Gastrocnemius medialis (tissue), 4 donors: Measurements from ENCODE around the gene BCAN. TPM values are rescaled to one million over a fixed set of nuclear protein-coding genes. Genes with fewer than 3 reads are reported as not detected.

ENCODE experiments used
- ATAC-seq, 2 donors: fragments of 150-250 bp; one replicate each; pipeline ENCODE4 v1.9.1; 2016
- DNase-seq, 2 donors: peaks; one replicate each; pipeline ENCODE4 v3.0.0-alpha.2; 2019
- H3K27ac ChIP-seq, 4 donors: fragments of 200-600 bp; sonication (generic); 1 replicate in 1 of 4; 2 replicates in 3 of 4; pipeline ENCODE4 v1.5.1; 2016 to 2018; ENCODE audit warnings: mild to moderate bottlenecking in 2 of 4, moderate library complexity in 1 of 4
- H3K27me3 ChIP-seq, 3 donors: fragments of 200-600 bp; sonication (generic) in 2 of 3; 1 replicate in 1 of 3; 2 replicates in 2 of 3; pipeline versions ENCODE4 v1.5.1 to v1.6.0; 2016 to 2019; ENCODE audit warnings: mild to moderate bottlenecking in 1 of 3, moderate library complexity in 1 of 3
- H3K36me3 ChIP-seq, 2 donors: fragments of 200-600 bp; sonication (generic) in 1 of 2; one replicate each; pipeline ENCODE4 v1.5.1; 2017 to 2018
- H3K4me1 ChIP-seq, 2 donors: fragments of 200-600 bp; sonication (generic) in 1 of 2; one replicate each; pipeline ENCODE4 v1.5.1; 2016 to 2017; ENCODE audit warnings: mild to moderate bottlenecking in 2 of 2
- H3K4me3 ChIP-seq, 4 donors: fragments of 200-600 bp; sonication (generic) in 3 of 4; 1 replicate in 1 of 4; 2 replicates in 3 of 4; pipeline ENCODE4 v1.5.1; 2016 to 2019; ENCODE audit warnings: mild to moderate bottlenecking in 2 of 4
- H3K9me3 ChIP-seq, 3 donors: fragments of 200-600 bp; sonication (generic) in 2 of 3; 1 replicate in 1 of 3; 2 replicates in 2 of 3; pipeline ENCODE4 v1.5.1; 2016 to 2019
- POLR2A ChIP-seq, 2 donors: fragments of 450-650 bp; IDR thresholded peaks; one replicate each; pipeline ENCODE4 v1.6.1; 2017; ENCODE audit warnings: antibody characterized with exemption in 2 of 2, mild to moderate bottlenecking in 2 of 2, moderate library complexity in 2 of 2
- in situ Hi-C, 4 donors: fragments of 200-750 bp; cut with MboI; loops; one replicate each; pipeline versions ENCODE4 v1.15.0 to v1.8.0; 2017; ENCODE audit warnings: low sequenced_read_pairs in 4 of 4
- intact Hi-C: fragments of 100-400 bp; cut with DNase I; formaldehyde crosslinking; loops from one replicate; pipeline ENCODE4 v1.15.1; 2023; ENCODE audit warnings: low total_unique reads
- total RNA-seq, 4 donors: library from RNA; depleted of rRNA; stranded (reverse); fragments of >200 nt; gene quantifications; one replicate each; pipeline versions ENCODE4 v1.1.0 to v1.2.3, GENCODE V29; 2016
- TF ChIP-seq, protein P1 (sequence below), 5 experiments: fragments of 450-650 bp in 3 of 5; fragments of 200-600 bp in 2 of 5; sonication (generic) in 2 of 5; IDR thresholded peaks in 4 of 5; conservative IDR thresholded peaks in 1 of 5; 1 replicate in 4 of 5; 2 replicates in 1 of 5; pipeline ENCODE4 v1.5.1; 2016 to 2019; ENCODE audit warnings: antibody characterized with exemption in 5 of 5, mild to moderate bottlenecking in 3 of 5, moderate library complexity in 3 of 5

The BCAN gene
- total RNA-seq, 4 donors from 2014 or later = 0.26 to 0.29 TPM; not detected in 2

DNA sequence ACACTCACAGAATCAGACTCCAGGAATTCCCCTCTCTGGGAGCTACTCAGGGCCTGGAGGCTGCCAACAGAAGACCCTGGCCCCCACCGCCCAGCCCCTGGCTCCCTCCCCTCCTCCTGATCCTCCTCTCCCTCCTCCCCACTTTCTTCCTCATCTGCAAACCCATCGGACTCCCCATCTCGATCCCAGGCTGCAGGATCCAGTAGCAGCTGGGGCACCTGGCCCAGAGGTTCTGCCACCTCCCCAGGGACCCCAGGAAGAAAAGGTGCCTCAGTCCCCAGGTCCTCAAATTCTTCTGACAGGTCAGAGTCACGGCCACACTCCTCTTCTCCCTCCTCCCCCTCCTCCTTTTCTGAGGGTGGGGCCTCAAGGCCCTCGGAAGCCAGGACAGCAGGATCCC is 27.9 kb downstream of the BCAN start:
- in situ Hi-C loops = no loop called here
- Histone ChIP-seq H3K27ac (peak overlapping the region; percentile 91 to 97 (median 94)), H3K36me3 (no peaks in the 10 kb centered on the region), H3K27me3 (no peaks in the 10 kb centered on the region), H3K4me3 (no peak overlapping the region), H3K4me1 (peaks cover 72 to 81% of the 10 kb centered on the region in 2 donors), H3K9me3 (no peaks in the 10 kb centered on the region)
- DNase-seq (no peak), ATAC-seq (no peak)
- intact Hi-C loops = loop anchor here (10.0 kb wide), 2 partner anchors 225 to 545 kb away; partner anchors contain the start of gene PEAR1
- no peak for TF ChIP-seq POLR2A (IDR thresholded peaks at IDR 0.05)
- TF ChIP-seq, protein P1, sequence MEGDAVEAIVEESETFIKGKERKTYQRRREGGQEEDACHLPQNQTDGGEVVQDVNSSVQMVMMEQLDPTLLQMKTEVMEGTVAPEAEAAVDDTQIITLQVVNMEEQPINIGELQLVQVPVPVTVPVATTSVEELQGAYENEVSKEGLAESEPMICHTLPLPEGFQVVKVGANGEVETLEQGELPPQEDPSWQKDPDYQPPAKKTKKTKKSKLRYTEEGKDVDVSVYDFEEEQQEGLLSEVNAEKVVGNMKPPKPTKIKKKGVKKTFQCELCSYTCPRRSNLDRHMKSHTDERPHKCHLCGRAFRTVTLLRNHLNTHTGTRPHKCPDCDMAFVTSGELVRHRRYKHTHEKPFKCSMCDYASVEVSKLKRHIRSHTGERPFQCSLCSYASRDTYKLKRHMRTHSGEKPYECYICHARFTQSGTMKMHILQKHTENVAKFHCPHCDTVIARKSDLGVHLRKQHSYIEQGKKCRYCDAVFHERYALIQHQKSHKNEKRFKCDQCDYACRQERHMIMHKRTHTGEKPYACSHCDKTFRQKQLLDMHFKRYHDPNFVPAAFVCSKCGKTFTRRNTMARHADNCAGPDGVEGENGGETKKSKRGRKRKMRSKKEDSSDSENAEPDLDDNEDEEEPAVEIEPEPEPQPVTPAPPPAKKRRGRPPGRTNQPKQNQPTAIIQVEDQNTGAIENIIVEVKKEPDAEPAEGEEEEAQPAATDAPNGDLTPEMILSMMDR (IDR thresholded peaks at IDR 0.05 in 4 of 5, conservative IDR thresholded peaks at IDR 0.05 in 1 of 5) = no peak

DNA sequence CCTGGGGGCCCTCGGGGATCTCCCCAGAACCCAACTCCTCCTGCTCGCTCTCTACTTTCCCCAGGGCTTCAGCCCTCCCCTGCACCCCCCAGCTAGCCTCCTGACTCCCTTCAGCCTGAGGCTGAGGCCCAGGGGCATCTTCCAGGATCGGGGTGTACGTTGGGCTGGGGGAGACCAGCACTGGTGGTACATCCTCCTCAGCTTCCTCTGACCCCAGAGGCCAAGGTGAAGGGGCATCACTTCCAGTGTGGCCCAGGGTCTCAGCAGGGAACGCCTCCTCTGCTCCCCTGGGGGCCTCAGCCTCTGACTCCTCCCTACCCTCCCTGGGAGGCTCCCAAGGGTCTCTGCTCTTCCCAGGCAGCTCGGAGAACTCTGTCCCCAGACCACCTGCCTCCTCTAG is 28.4 kb downstream of the BCAN start:
- H3K4me1 ChIP-seq = peaks cover 67 to 80% of the 10 kb centered on the region in 2 donors
- no peak overlapping the region for H3K4me3 ChIP-seq
- no peaks in the 10 kb centered on the region for H3K36me3 ChIP-seq
- TF ChIP-seq POLR2A (IDR thresholded peaks at IDR 0.05) = no peak
- TF ChIP-seq, protein P1 (IDR thresholded peaks at IDR 0.05 in 4 of 5, conservative IDR thresholded peaks at IDR 0.05 in 1 of 5) = no peak
- intact Hi-C loops = no loop called here
- peak overlapping the region; percentile 91 to 97 (median 94) for H3K27ac ChIP-seq
- DNase-seq = no peak
- no peak for ATAC-seq
- in situ Hi-C loops = no loop called here
- no peaks in the 10 kb centered on the region for H3K27me3 ChIP-seq
- no peaks in the 10 kb centered on the region for H3K9me3 ChIP-seq

DNA sequence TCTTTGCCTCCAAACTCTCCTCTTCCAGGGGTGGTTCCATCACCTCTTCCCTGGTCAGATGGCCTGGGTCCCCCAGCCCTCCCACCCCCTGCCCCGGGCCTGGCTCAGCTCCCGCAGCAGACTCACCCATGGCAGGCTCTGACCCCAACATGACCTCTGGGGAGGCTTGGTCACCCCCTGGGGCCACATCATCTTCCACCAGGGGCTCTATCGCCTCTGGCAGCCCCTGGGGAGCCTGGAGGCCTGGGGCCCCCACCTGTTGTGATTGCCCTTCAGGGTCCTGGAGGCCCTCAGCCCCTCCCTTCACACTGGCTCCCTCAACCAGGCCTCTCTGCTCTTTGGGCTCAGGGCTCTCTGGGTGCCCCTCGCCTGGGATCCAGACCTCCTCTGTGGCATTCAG is 28.9 kb downstream of the BCAN start:
- DNase-seq (no peak), ATAC-seq (no peak)
- peaks cover 65 to 79% of the 10 kb centered on the region in 2 donors for H3K4me1 ChIP-seq
- in situ Hi-C loops (no loop called here), intact Hi-C loops (no loop called here)
- peak overlapping the region; percentile 91 to 97 (median 94) for H3K27ac ChIP-seq
- no peaks in the 10 kb centered on the region for H3K27me3 ChIP-seq
- H3K4me3 ChIP-seq = no peak overlapping the region
- no peaks in the 10 kb centered on the region for H3K36me3 ChIP-seq
- TF ChIP-seq, protein P1 (IDR thresholded peaks at IDR 0.05 in 4 of 5, conservative IDR thresholded peaks at IDR 0.05 in 1 of 5) = no peak
- no peak for TF ChIP-seq POLR2A (IDR thresholded peaks at IDR 0.05)
- no peaks in the 10 kb centered on the region for H3K9me3 ChIP-seq

DNA sequence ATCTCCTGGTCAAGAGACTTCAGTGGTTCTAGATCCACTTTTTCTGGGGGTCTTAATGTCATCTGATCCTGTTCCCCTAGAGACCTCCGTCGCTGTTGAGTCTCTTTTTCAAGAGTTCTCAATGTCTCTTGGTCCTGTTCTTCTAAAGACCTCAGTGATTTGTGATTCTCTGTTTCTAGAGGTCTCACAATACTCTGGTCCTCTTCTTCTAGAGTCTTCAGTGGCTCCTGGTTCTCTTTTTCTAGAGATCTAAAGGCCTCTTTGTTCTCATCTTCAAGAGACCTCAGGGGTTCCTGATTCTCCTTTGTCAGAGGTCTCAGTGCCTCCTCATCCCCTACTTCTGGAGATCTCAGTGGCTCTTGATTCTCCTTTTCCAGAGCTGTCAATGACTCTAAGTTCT is 29.9 kb downstream of the BCAN start:
- no peak for TF ChIP-seq POLR2A (IDR thresholded peaks at IDR 0.05)
- TF ChIP-seq, protein P1 (IDR thresholded peaks at IDR 0.05 in 4 of 5, conservative IDR thresholded peaks at IDR 0.05 in 1 of 5) = no peak
- H3K36me3 ChIP-seq = no peaks in the 10 kb centered on the region
- peak overlapping the region in 2 of 4 donors; percentile 96 to 97 for H3K27ac ChIP-seq

More for the DNA sequence above, 29.9 kb downstream of the BCAN start:
- ATAC-seq (no peak), DNase-seq (no peak)
- H3K4me3 ChIP-seq = no peak overlapping the region
- intact Hi-C loops = no loop called here
- H3K27me3 ChIP-seq = no peaks in the 10 kb centered on the region
- in situ Hi-C loops = no loop called here
- H3K9me3 ChIP-seq = no peaks in the 10 kb centered on the region
- peaks cover 59 to 77% of the 10 kb centered on the region in 2 donors for H3K4me1 ChIP-seq
